GM12878 (cell line): ENCODE data around the gene SELP. TPM values are rescaled to one million over a fixed set of nuclear protein-coding genes. Genes with fewer than 3 reads are reported as not detected.

Source experiments
- ATAC-seq: fragments of 200-7000 bp; cut with Tn5 transposase; 3 replicates; pipeline ENCODE4 v1.9.1; 2020; ENCODE audit warnings: mild to moderate bottlenecking, moderate library complexity
- BruUV-seq: library from RNA; stranded (reverse); fragments of 400-500 nt; replicated peaks from 2 replicates; lab custom pipeline; 2021; lab: Mats Ljungman, UMichigan
- CTCF ChIA-PET: fragments of 300-600 bp; sonication (Branson Sonifier 250); formaldehyde crosslinking; extraction: SDS; loops from one replicate; lab custom pipeline; 2021; ENCODE audit warnings: inconsistent platforms; lab: Yijun Ruan, JAX
- POLR2A ChIA-PET: fragments of 350-600 bp; formaldehyde crosslinking; extraction: SDS; loops from one replicate; lab custom pipeline; 2021; ENCODE audit warnings: inconsistent platforms; lab: Charles Lee
- RAD21 ChIA-PET: fragments of 300-600 bp; sonication (Branson Sonifier 250); formaldehyde crosslinking; loops from one replicate; lab custom pipeline; 2023; ENCODE audit warnings: antibody characterized with exemption; ENCODE audit not compliant: unreplicated experiment; lab: Charles Lee
- SMC1A ChIA-PET: fragments of 300-600 bp; sonication (Branson Sonifier 250); formaldehyde crosslinking; loops from one replicate; lab custom pipeline; 2023; ENCODE audit not compliant: unreplicated experiment, uncharacterized antibody; lab: Charles Lee
- DNase-seq: peaks from one replicate; pipeline ENCODE4 v3.0.0-alpha.2; 2011; ENCODE audit warnings: low read depth, low spot score
- FAIRE-seq: peaks from 3 replicates; lab custom pipeline; 2011; peaks lifted over from hg19 to GRCh38; lab: Jason Lieb, UNC
- H2AFZ ChIP-seq: 2 replicates; pipeline ENCODE4 v1.6.0; 2011; ENCODE audit warnings: low read depth, low read length, control low read depth; ENCODE audit not compliant: control insufficient read depth
- H3K27ac ChIP-seq: 2 replicates; pipeline ENCODE4 v1.5.1; 2011; ENCODE audit warnings: control low read depth; ENCODE audit not compliant: control insufficient read depth, insufficient read depth
- H3K27me3 ChIP-seq, 2 experiments: replicated peaks in 1 of 2; 2 replicates each; pipeline versions ENCODE4 v1.6.0 to v1.6.1; 2011; ENCODE audit warnings: low read length in 1 of 2; ENCODE audit not compliant: control insufficient read depth in 2 of 2, insufficient read depth in 2 of 2
- H3K36me3 ChIP-seq, 2 experiments: 2 replicates each; pipeline ENCODE4 v1.5.1; 2011; ENCODE audit warnings: low read length in 1 of 2; ENCODE audit not compliant: control insufficient read depth in 2 of 2, insufficient read depth in 2 of 2
- H3K4me1 ChIP-seq: 2 replicates; pipeline ENCODE4 v1.6.1; 2011; ENCODE audit warnings: mild to moderate bottlenecking, low read length, moderate library complexity, mixed read lengths; ENCODE audit not compliant: control insufficient read depth, insufficient read depth
- H3K4me2 ChIP-seq: 2 replicates; pipeline ENCODE4 v1.6.0; 2011; ENCODE audit warnings: control low read depth; ENCODE audit not compliant: control insufficient read depth, insufficient read depth
- H3K4me3 ChIP-seq: fragments of 200-600 bp; sonication (generic); 2 replicates; pipeline ENCODE4 v1.5.1; 2016
- H3K79me2 ChIP-seq: 2 replicates; pipeline ENCODE4 v1.6.0; 2011; ENCODE audit warnings: low read length; ENCODE audit not compliant: control insufficient read depth, insufficient read depth
- H3K9ac ChIP-seq: 2 replicates; pipeline ENCODE4 v1.8.0; 2011; ENCODE audit warnings: low read length, control low read depth, mixed read lengths; ENCODE audit not compliant: control insufficient read depth, insufficient read depth
- H3K9me3 ChIP-seq: replicated peaks from 3 replicates; pipeline ENCODE4 v1.5.1; 2011; ENCODE audit warnings: mild to moderate bottlenecking, low read length; ENCODE audit not compliant: control insufficient read depth, insufficient read depth
- H4K20me1 ChIP-seq: 2 replicates; pipeline ENCODE4 v1.6.0; 2011; ENCODE audit not compliant: control insufficient read depth, insufficient read depth
- RELB ChIP-seq: fragments of 450-650 bp; IDR thresholded peaks from 2 replicates; pipeline ENCODE4 v1.6.1; 2017; ENCODE audit warnings: low read depth, mild to moderate bottlenecking, moderate library complexity
- USF1 ChIP-seq: IDR thresholded peaks from 2 replicates; pipeline ENCODE4 v1.6.1; 2011; ENCODE audit warnings: borderline replicate concordance, low read depth, mild to moderate bottlenecking, moderate library complexity, mixed read lengths, low read length; ENCODE audit not compliant: insufficient read depth; ENCODE audit errors: extremely low read length
- WGBS: methylation state at CpG from one replicate; pipeline ENCODE4 v1.1.6; 2016; ENCODE audit warnings: low lambda C conversion rate; ENCODE audit not compliant: insufficient replicate concordance, insufficient coverage; ENCODE audit errors: missing lambda C conversion rate; 5-methylcytosine and 5-hydroxymethylcytosine counted together
- in situ Hi-C: fragments of 300-500 bp; cut with MboI; formaldehyde crosslinking; loops from 9 replicates; pipeline ENCODE4 v1.14.3; 2018; ENCODE audit warnings: mixed read lengths
- intact Hi-C: fragments of 100-400 bp; cut with micrococcal nuclease; formaldehyde crosslinking; loops from one replicate; pipeline ENCODE4 v1.14.2; 2022; ENCODE audit not compliant: unreplicated experiment
- polyA plus RNA-seq, 11 experiments: library from polyadenylated mRNA; depleted of rRNA in 4 of 11; unstranded in 6 of 11; stranded (reverse) in 5 of 11; fragments of >200 nt; fragmentation: Nextera tagmentation in 4 of 11; fragmentation: Illumina TruSeq in 1 of 11; extraction: Ambion mirVana in 4 of 11; extraction: Trizol in 1 of 11; gene quantifications; 1 replicate in 1 of 11; 2 replicates in 10 of 11; pipeline versions ENCODE4 v1.2.1 to v1.2.3, GENCODE V29; 2011 to 2016; ENCODE audit warnings: inconsistent platforms in 2 of 11, missing spikeins in 2 of 11, low read depth in 1 of 11
- total RNA-seq, 4 experiments: library from RNA; depleted of rRNA in 3 of 4; stranded (reverse); fragments of >200 nt in 3 of 4; fragmentation: Illumina TruSeq in 1 of 4; extraction: Trizol in 1 of 4; gene quantifications; 2 replicates each; pipeline versions ENCODE4 v1.2.1 to v1.2.3, GENCODE V29; 2013 to 2021
- TF ChIP-seq, protein P1 (sequence below): IDR thresholded peaks from 2 replicates; pipeline ENCODE4 v1.6.1; 2011; ENCODE audit warnings: borderline replicate concordance, low read depth, mild to moderate bottlenecking, moderate library complexity, low read length; ENCODE audit not compliant: insufficient read depth, poor library complexity, severe bottlenecking

SELP gene
- total and polyA plus RNA-seq, 10 of the 15 experiments (the other 5 are each of a cell fraction or from before 2014, with no cell fraction given), result 0.04 to 0.23 (median 0.06) TPM; not detected in 7

GRCh38 chr1:169623132-169623926, 6.6 kb downstream of the SELP start (continued):
- no peak for TF ChIP-seq USF1

DNA sequence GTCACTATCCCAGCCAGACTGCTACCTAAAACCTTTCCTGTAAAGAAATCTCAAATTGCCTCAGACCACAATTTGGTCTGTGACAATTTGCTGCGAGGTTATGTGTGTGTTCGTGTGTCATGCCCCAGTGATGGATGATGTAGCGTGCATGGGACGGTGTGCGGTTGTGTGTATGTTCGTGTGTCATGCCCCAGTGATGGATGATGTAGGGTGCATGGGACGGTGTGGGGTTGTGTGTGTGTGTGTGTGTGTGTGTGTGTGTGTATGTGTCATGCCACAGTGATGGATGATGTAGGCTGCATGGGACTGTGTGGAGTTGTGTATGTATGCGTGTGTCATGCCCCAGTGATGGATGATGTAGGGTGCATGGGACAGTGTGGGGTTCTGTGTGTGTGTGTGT, 9.4 kb downstream of the SELP start:
- ChIA-PET SMC1A (no interaction called here), POLR2A (no interaction called here), CTCF (no interaction called here), RAD21 (no interaction called here)
- BruUV-seq, result no TSS peak
- WGBS, result 87% methylated on average over 8 of the region's 8 CpGs
- ATAC-seq (no peak), DNase-seq (no peak), FAIRE-seq (no peak)
- TF ChIP-seq, protein P1, sequence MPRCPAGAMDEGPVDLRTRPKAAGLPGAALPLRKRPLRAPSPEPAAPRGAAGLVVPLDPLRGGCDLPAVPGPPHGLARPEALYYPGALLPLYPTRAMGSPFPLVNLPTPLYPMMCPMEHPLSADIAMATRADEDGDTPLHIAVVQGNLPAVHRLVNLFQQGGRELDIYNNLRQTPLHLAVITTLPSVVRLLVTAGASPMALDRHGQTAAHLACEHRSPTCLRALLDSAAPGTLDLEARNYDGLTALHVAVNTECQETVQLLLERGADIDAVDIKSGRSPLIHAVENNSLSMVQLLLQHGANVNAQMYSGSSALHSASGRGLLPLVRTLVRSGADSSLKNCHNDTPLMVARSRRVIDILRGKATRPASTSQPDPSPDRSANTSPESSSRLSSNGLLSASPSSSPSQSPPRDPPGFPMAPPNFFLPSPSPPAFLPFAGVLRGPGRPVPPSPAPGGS, result peak; percentile 52
- no peak for TF ChIP-seq RELB
- Histone ChIP-seq H3K9me3 (no peaks in the 10 kb centered on the region), H3K36me3 (no peaks in the 10 kb centered on the region), H3K4me3 (no peak overlapping the region), H3K4me2 (no peak overlapping the region), H4K20me1 (no peaks in the 10 kb centered on the region), H3K27ac (no peak overlapping the region), H3K9ac (no peak overlapping the region), H3K27me3 (no peaks in the 10 kb centered on the region), H3K4me1 (no peaks in the 10 kb centered on the region), H3K79me2 (no peaks in the 10 kb centered on the region), H2AFZ (no peak overlapping the region)
- intact Hi-C loops (no loop called here), in situ Hi-C loops (no loop called here)
